GM12878 (cell line): ENCODE results near the gene CCDC150. TPM values are rescaled to one million over a fixed set of nuclear protein-coding genes. Genes with fewer than 3 reads are reported as not detected.

ENCODE experiments used
- ATAC-seq: fragments of 200-7000 bp; cut with Tn5 transposase; 3 replicates; pipeline ENCODE4 v1.9.1; 2020; ENCODE audit warnings: mild to moderate bottlenecking, moderate library complexity
- BruUV-seq: library from RNA; stranded (reverse); fragments of 400-500 nt; replicated peaks from 2 replicates; lab custom pipeline; 2021; lab: Mats Ljungman, UMichigan
- CTCF ChIA-PET: fragments of 300-600 bp; sonication (Branson Sonifier 250); formaldehyde crosslinking; extraction: SDS; loops from one replicate; lab custom pipeline; 2021; ENCODE audit warnings: inconsistent platforms; lab: Yijun Ruan, JAX
- POLR2A ChIA-PET: fragments of 350-600 bp; formaldehyde crosslinking; extraction: SDS; loops from one replicate; lab custom pipeline; 2021; ENCODE audit warnings: inconsistent platforms; lab: Charles Lee
- RAD21 ChIA-PET: fragments of 300-600 bp; sonication (Branson Sonifier 250); formaldehyde crosslinking; loops from one replicate; lab custom pipeline; 2023; ENCODE audit warnings: antibody characterized with exemption; ENCODE audit not compliant: unreplicated experiment; lab: Charles Lee
- SMC1A ChIA-PET: fragments of 300-600 bp; sonication (Branson Sonifier 250); formaldehyde crosslinking; loops from one replicate; lab custom pipeline; 2023; ENCODE audit not compliant: unreplicated experiment, uncharacterized antibody; lab: Charles Lee
- DNase-seq: peaks from one replicate; pipeline ENCODE4 v3.0.0-alpha.2; 2011; ENCODE audit warnings: low read depth, low spot score
- FAIRE-seq: peaks from 3 replicates; lab custom pipeline; 2011; peaks lifted over from hg19 to GRCh38; lab: Jason Lieb, UNC
- H2AFZ ChIP-seq: 2 replicates; pipeline ENCODE4 v1.6.0; 2011; ENCODE audit warnings: low read depth, low read length, control low read depth; ENCODE audit not compliant: control insufficient read depth
- H3K27ac ChIP-seq: 2 replicates; pipeline ENCODE4 v1.5.1; 2011; ENCODE audit warnings: control low read depth; ENCODE audit not compliant: control insufficient read depth, insufficient read depth
- H3K27me3 ChIP-seq, 2 experiments: replicated peaks in 1 of 2; 2 replicates each; pipeline versions ENCODE4 v1.6.0 to v1.6.1; 2011; ENCODE audit warnings: low read length in 1 of 2; ENCODE audit not compliant: control insufficient read depth in 2 of 2, insufficient read depth in 2 of 2
- H3K36me3 ChIP-seq, 2 experiments: 2 replicates each; pipeline ENCODE4 v1.5.1; 2011; ENCODE audit warnings: low read length in 1 of 2; ENCODE audit not compliant: control insufficient read depth in 2 of 2, insufficient read depth in 2 of 2
- H3K4me1 ChIP-seq: 2 replicates; pipeline ENCODE4 v1.6.1; 2011; ENCODE audit warnings: mild to moderate bottlenecking, low read length, moderate library complexity, mixed read lengths; ENCODE audit not compliant: control insufficient read depth, insufficient read depth
- H3K4me2 ChIP-seq: 2 replicates; pipeline ENCODE4 v1.6.0; 2011; ENCODE audit warnings: control low read depth; ENCODE audit not compliant: control insufficient read depth, insufficient read depth
- H3K4me3 ChIP-seq: fragments of 200-600 bp; sonication (generic); 2 replicates; pipeline ENCODE4 v1.5.1; 2016
- H3K79me2 ChIP-seq: 2 replicates; pipeline ENCODE4 v1.6.0; 2011; ENCODE audit warnings: low read length; ENCODE audit not compliant: control insufficient read depth, insufficient read depth
- H3K9ac ChIP-seq: 2 replicates; pipeline ENCODE4 v1.8.0; 2011; ENCODE audit warnings: low read length, control low read depth, mixed read lengths; ENCODE audit not compliant: control insufficient read depth, insufficient read depth
- H3K9me3 ChIP-seq: replicated peaks from 3 replicates; pipeline ENCODE4 v1.5.1; 2011; ENCODE audit warnings: mild to moderate bottlenecking, low read length; ENCODE audit not compliant: control insufficient read depth, insufficient read depth
- H4K20me1 ChIP-seq: 2 replicates; pipeline ENCODE4 v1.6.0; 2011; ENCODE audit not compliant: control insufficient read depth, insufficient read depth
- DPF2 ChIP-seq: fragments of 450-650 bp; IDR thresholded peaks from 2 replicates; pipeline ENCODE4 v1.6.1; 2017; ENCODE audit warnings: mild to moderate bottlenecking
- NBN ChIP-seq: fragments of 450-650 bp; IDR thresholded peaks from 2 replicates; pipeline ENCODE4 v1.6.1; 2016
- NFYA ChIP-seq: IDR thresholded peaks from 2 replicates; pipeline ENCODE4 v1.6.1; 2011; ENCODE audit warnings: low read depth, mild to moderate bottlenecking, low read length, improper control_type of control experiment, borderline replicate concordance
- NFYB ChIP-seq: IDR thresholded peaks from 2 replicates; pipeline ENCODE4 v1.6.1; 2011; ENCODE audit warnings: low read depth, mild to moderate bottlenecking, low read length, improper control_type of control experiment, moderate library complexity; ENCODE audit not compliant: insufficient read depth
- POLR2AphosphoS2 ChIP-seq: IDR thresholded peaks from 2 replicates; pipeline ENCODE4 v1.6.1; 2011; ENCODE audit warnings: low read depth, mild to moderate bottlenecking, low read length, improper control_type of control experiment, moderate library complexity
- POU2F2 ChIP-seq: IDR thresholded peaks from 3 replicates; pipeline ENCODE4 v1.6.1; 2011; ENCODE audit warnings: low read depth, mild to moderate bottlenecking, low read length, borderline replicate concordance
- RAD21 ChIP-seq: IDR thresholded peaks from 2 replicates; pipeline ENCODE4 v1.6.1; 2011; ENCODE audit warnings: mild to moderate bottlenecking, low read depth, low read length, moderate library complexity; ENCODE audit not compliant: insufficient read depth
- RAD51 ChIP-seq: fragments of 450-650 bp; IDR thresholded peaks from 2 replicates; pipeline ENCODE4 v1.6.1; 2016; ENCODE audit warnings: moderate library complexity, mild to moderate bottlenecking, inconsistent platforms
- SMARCA5 ChIP-seq: fragments of 450-650 bp; IDR thresholded peaks from 2 replicates; pipeline ENCODE4 v1.6.1; 2017; ENCODE audit warnings: mild to moderate bottlenecking
- TBL1XR1 ChIP-seq: IDR thresholded peaks from 2 replicates; pipeline ENCODE4 v1.6.1; 2012; ENCODE audit warnings: low read depth, low read length, improper control_type of control experiment
- TCF3 ChIP-seq: IDR thresholded peaks from 2 replicates; pipeline ENCODE4 v1.6.1; 2012; ENCODE audit warnings: low read depth, mild to moderate bottlenecking, low read length, borderline replicate concordance; ENCODE audit not compliant: insufficient read depth
- YY1 ChIP-seq: IDR thresholded peaks from 2 replicates; pipeline ENCODE4 v1.6.1; 2011; ENCODE audit warnings: low read depth, mild to moderate bottlenecking, low read length
- ZNF24 ChIP-seq: fragments of 450-650 bp; IDR thresholded peaks from 2 replicates; pipeline ENCODE4 v1.6.1; 2017; ENCODE audit warnings: antibody characterized with exemption, mild to moderate bottlenecking
- ZNF622 ChIP-seq: fragments of 450-650 bp; IDR thresholded peaks from 2 replicates; pipeline ENCODE4 v1.6.1; 2017; ENCODE audit warnings: mild to moderate bottlenecking, inconsistent platforms
- WGBS: methylation state at CpG from one replicate; pipeline ENCODE4 v1.1.6; 2016; ENCODE audit warnings: low lambda C conversion rate; ENCODE audit not compliant: insufficient replicate concordance, insufficient coverage; ENCODE audit errors: missing lambda C conversion rate; 5-methylcytosine and 5-hydroxymethylcytosine counted together
- in situ Hi-C: fragments of 300-500 bp; cut with MboI; formaldehyde crosslinking; loops from 9 replicates; pipeline ENCODE4 v1.14.3; 2018; ENCODE audit warnings: mixed read lengths
- intact Hi-C: fragments of 100-400 bp; cut with micrococcal nuclease; formaldehyde crosslinking; loops from one replicate; pipeline ENCODE4 v1.14.2; 2022; ENCODE audit not compliant: unreplicated experiment
- polyA plus RNA-seq, 11 experiments: library from polyadenylated mRNA; depleted of rRNA in 4 of 11; unstranded in 6 of 11; stranded (reverse) in 5 of 11; fragments of >200 nt; fragmentation: Nextera tagmentation in 4 of 11; fragmentation: Illumina TruSeq in 1 of 11; extraction: Ambion mirVana in 4 of 11; extraction: Trizol in 1 of 11; gene quantifications; 1 replicate in 1 of 11; 2 replicates in 10 of 11; pipeline versions ENCODE4 v1.2.1 to v1.2.3, GENCODE V29; 2011 to 2016; ENCODE audit warnings: inconsistent platforms in 2 of 11, missing spikeins in 2 of 11, low read depth in 1 of 11
- total RNA-seq, 4 experiments: library from RNA; depleted of rRNA in 3 of 4; stranded (reverse); fragments of >200 nt in 3 of 4; fragmentation: Illumina TruSeq in 1 of 4; extraction: Trizol in 1 of 4; gene quantifications; 2 replicates each; pipeline versions ENCODE4 v1.2.1 to v1.2.3, GENCODE V29; 2013 to 2021
- TF ChIP-seq, protein P1 (sequence below): fragments of 450-650 bp; IDR thresholded peaks from 2 replicates; pipeline ENCODE4 v1.6.1; 2017; ENCODE audit warnings: low read depth, mild to moderate bottlenecking, moderate library complexity
- TF ChIP-seq, protein P2 (sequence below): fragments of 450-650 bp; IDR thresholded peaks from 2 replicates; pipeline ENCODE4 v1.6.1; 2017; ENCODE audit warnings: antibody characterized with exemption, mild to moderate bottlenecking, moderate library complexity

CCDC150 gene
- total and polyA plus RNA-seq, 10 of the 15 experiments (the other 5 are each of a cell fraction or from before 2014, with no cell fraction given) = 11.6 to 27.7 (median 19.6) TPM

GRCh38 chr2:196748123-196748522, 108.6 kb downstream of the CCDC150 start:
- CTCF ChIA-PET = interaction anchor here (0.8 to 1.9 kb wide), 4 partner anchors 9 to 29 kb away, joined by 3 to 5 read pairs (median 4); no protein-coding TSS in a partner anchor
- no TSS peak for BruUV-seq
- Histone ChIP-seq H3K4me1 (no peaks in the 10 kb centered on the region; the same call in 1 of the 2 replicates), H3K4me2 (no peak overlapping the region), H3K79me2 (no peaks in the 10 kb centered on the region), H3K27me3 (no peaks in the 10 kb centered on the region), H2AFZ (no peak overlapping the region), H3K36me3 (peaks cover 0 to 2% of the 10 kb centered on the region in 2 experiments; a peak in 2 of 4 replicates), H3K9me3 (no peaks in the 10 kb centered on the region), H3K27ac (no peak overlapping the region), H3K9ac (no peak overlapping the region), H3K4me3 (no peak overlapping the region), H4K20me1 (no peaks in the 10 kb centered on the region)
- POLR2A ChIA-PET = no interaction called here
- TF ChIP-seq DPF2 = no peak
- TF ChIP-seq SMARCA5 = no peak
- TF ChIP-seq RAD21 = no peak
- TF ChIP-seq POU2F2 = no peak
- TF ChIP-seq RAD51 = no peak
- no peak for TF ChIP-seq ZNF24
- TF ChIP-seq NBN = no peak
- no peak for TF ChIP-seq YY1
- TF ChIP-seq, protein P1, sequence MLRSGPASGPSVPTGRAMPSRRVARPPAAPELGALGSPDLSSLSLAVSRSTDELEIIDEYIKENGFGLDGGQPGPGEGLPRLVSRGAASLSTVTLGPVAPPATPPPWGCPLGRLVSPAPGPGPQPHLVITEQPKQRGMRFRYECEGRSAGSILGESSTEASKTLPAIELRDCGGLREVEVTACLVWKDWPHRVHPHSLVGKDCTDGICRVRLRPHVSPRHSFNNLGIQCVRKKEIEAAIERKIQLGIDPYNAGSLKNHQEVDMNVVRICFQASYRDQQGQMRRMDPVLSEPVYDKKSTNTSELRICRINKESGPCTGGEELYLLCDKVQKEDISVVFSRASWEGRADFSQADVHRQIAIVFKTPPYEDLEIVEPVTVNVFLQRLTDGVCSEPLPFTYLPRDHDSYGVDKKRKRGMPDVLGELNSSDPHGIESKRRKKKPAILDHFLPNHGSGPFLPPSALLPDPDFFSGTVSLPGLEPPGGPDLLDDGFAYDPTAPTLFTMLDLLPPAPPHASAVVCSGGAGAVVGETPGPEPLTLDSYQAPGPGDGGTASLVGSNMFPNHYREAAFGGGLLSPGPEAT = no peak
- no peak for TF ChIP-seq NFYB
- TF ChIP-seq, protein P2, sequence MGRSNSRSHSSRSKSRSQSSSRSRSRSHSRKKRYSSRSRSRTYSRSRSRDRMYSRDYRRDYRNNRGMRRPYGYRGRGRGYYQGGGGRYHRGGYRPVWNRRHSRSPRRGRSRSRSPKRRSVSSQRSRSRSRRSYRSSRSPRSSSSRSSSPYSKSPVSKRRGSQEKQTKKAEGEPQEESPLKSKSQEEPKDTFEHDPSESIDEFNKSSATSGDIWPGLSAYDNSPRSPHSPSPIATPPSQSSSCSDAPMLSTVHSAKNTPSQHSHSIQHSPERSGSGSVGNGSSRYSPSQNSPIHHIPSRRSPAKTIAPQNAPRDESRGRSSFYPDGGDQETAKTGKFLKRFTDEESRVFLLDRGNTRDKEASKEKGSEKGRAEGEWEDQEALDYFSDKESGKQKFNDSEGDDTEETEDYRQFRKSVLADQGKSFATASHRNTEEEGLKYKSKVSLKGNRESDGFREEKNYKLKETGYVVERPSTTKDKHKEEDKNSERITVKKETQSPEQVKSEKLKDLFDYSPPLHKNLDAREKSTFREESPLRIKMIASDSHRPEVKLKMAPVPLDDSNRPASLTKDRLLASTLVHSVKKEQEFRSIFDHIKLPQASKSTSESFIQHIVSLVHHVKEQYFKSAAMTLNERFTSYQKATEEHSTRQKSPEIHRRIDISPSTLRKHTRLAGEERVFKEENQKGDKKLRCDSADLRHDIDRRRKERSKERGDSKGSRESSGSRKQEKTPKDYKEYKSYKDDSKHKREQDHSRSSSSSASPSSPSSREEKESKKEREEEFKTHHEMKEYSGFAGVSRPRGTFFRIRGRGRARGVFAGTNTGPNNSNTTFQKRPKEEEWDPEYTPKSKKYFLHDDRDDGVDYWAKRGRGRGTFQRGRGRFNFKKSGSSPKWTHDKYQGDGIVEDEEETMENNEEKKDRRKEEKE = no peak
- no peak for TF ChIP-seq POLR2AphosphoS2
- TF ChIP-seq TBL1XR1 = no peak
- TF ChIP-seq TCF3 = no peak
- TF ChIP-seq NFYA = no peak
- TF ChIP-seq ZNF622 = no peak
- FAIRE-seq (no peak), ATAC-seq (no peak), DNase-seq (no peak)
- WGBS = 71% methylated on average over 2 of the region's 2 CpGs
- in situ Hi-C loops = no loop called here
- RAD21 ChIA-PET = no interaction called here
- intact Hi-C loops = no loop called here
- SMC1A ChIA-PET = interaction anchor here (0.7 to 1.1 kb wide), 4 partner anchors 8 to 289 kb away, joined by 3 read pairs; no protein-coding TSS in a partner anchor
